Stomach (tissue), 9 donors: Measurements from ENCODE around the gene SEBOX. TPM values are rescaled to one million over a fixed set of nuclear protein-coding genes. Genes with fewer than 3 reads are reported as not detected.
A peak's percentile ranks its signal among the peaks of the same experiment; 100 is the strongest.

ENCODE experiments used
- DNase-seq, 2 donors: peaks; one replicate each; pipeline versions ENCODE4 v3.0.0 to v3.0.0-alpha.2; 2013 to 2019
- H3K27ac ChIP-seq, 5 donors: fragments of 200-600 bp in 4 of 5; sonication (generic) in 4 of 5; one replicate each; pipeline ENCODE4 v1.5.1; 2013 to 2019; ENCODE audit warnings: mild to moderate bottlenecking in 1 of 5, moderate library complexity in 1 of 5
- H3K27me3 ChIP-seq, 3 donors: fragments of 200-600 bp; sonication (generic); one replicate each; pipeline ENCODE4 v1.5.1; 2017 to 2019; ENCODE audit warnings: mixed run types in 1 of 3
- H3K36me3 ChIP-seq, 4 donors: fragments of 200-600 bp; sonication (generic); 1 replicate in 3 of 4; 2 replicates in 1 of 4; pipeline ENCODE4 v1.5.1; 2016 to 2019
- H3K4me1 ChIP-seq, 4 donors: fragments of 200-600 bp; sonication (generic); one replicate each; pipeline ENCODE4 v1.5.1; 2016 to 2019
- H3K4me3 ChIP-seq, 4 donors: fragments of 200-600 bp; sonication (generic) in 3 of 4; one replicate each; pipeline ENCODE4 v1.5.1; 2016 to 2019; ENCODE audit warnings: mild to moderate bottlenecking in 1 of 4
- H3K9me3 ChIP-seq, 4 donors: fragments of 200-600 bp; sonication (generic); one replicate each; pipeline ENCODE4 v1.5.1; 2016 to 2019
- CTCF ChIP-seq, 7 experiments: fragments of 450-650 bp in 4 of 7; fragments of 200-600 bp in 3 of 7; sonication (generic) in 3 of 7; IDR thresholded peaks; one replicate each; pipeline ENCODE4 v1.5.1; 2016 to 2019; ENCODE audit warnings: antibody characterized with exemption in 7 of 7, control low read depth in 2 of 7, mild to moderate bottlenecking in 1 of 7
- EP300 ChIP-seq: sonication (generic); formaldehyde crosslinking; IDR thresholded peaks from one replicate; pipeline ENCODE4 v1.6.1; 2017; ENCODE audit warnings: antibody characterized with exemption
- POLR2A ChIP-seq, 4 donors: fragments of 450-650 bp; IDR thresholded peaks; one replicate each; pipeline ENCODE4 v1.6.1; 2016; ENCODE audit warnings: antibody characterized with exemption in 4 of 4, control low read depth in 2 of 4, mild to moderate bottlenecking in 1 of 4, moderate library complexity in 1 of 4
- POLR2AphosphoS5 ChIP-seq, 3 donors: sonication (generic); formaldehyde crosslinking; IDR thresholded peaks; one replicate each; pipeline ENCODE4 v1.6.1; 2016; ENCODE audit warnings: antibody characterized with exemption in 3 of 3
- WGBS, 5 donors: extraction: QIAGEN DNeasy Blood & Tissue Kit in 3 of 5; methylation state at CpG; one replicate each; pipeline versions ENCODE4 v1.1.5 to v1.1.7; 2013 to 2018; 5-methylcytosine and 5-hydroxymethylcytosine counted together
- intact Hi-C: fragments of 100-400 bp; cut with DNase I; formaldehyde crosslinking; loops from one replicate; pipeline ENCODE4 v1.15.1; 2023; ENCODE audit warnings: low total_unique reads
- polyA plus RNA-seq, 3 donors: library from polyadenylated mRNA; stranded (reverse); fragments of 200-250 nt; gene quantifications; one replicate each; pipeline ENCODE4 v1.2.3, GENCODE V29; 2013
- total RNA-seq, 5 donors: library from RNA; depleted of rRNA; stranded (reverse); fragments of >200 nt; gene quantifications; one replicate each; pipeline versions ENCODE4 v1.1.0 to v1.2.3, GENCODE V29; 2014 to 2016
- donor health status: healthy with polysubstance abuse.
- donor health status: Bipolar disorder and iron deficiency.
- donor health status: healthy.

The SEBOX gene
- total and polyA plus RNA-seq, 8 donors: not detected

GRCh38 chr17:28363186-28363585 lies 1.8 kb downstream of the SEBOX start:
- H3K36me3 ChIP-seq: peaks cover 35 to 67% (median 64%) of the 10 kb centered on the region in 4 donors
- no peak overlapping the region for H3K4me3 ChIP-seq
- TF ChIP-seq EP300: no peak
- no peak for TF ChIP-seq CTCF (IDR thresholded peaks at IDR 0.05)
- WGBS, 5 donors: 64 to 85% (median 75%) methylated on average over 5 of the region's 5 CpGs
- H3K9me3 ChIP-seq: no peaks in the 10 kb centered on the region
- no peak for DNase-seq
- no peak overlapping the region for H3K27ac ChIP-seq
- no peaks in the 10 kb centered on the region for H3K27me3 ChIP-seq
- H3K4me1 ChIP-seq: peaks cover 6 to 12% (median 7%) of the 10 kb centered on the region in 4 donors
- intact Hi-C loops: no loop called here

GRCh38 chr17:28357901-28358197 lies 7.2 kb downstream of the SEBOX start:
- H3K9me3 ChIP-seq: no peaks in the 10 kb centered on the region
- no peaks in the 10 kb centered on the region for H3K27me3 ChIP-seq
- intact Hi-C loops: no loop called here
- peak overlapping the region; percentile 86 to 100 (median 94) for H3K4me3 ChIP-seq
- TF ChIP-seq POLR2AphosphoS5 (IDR thresholded peaks at IDR 0.05): no peak
- peaks cover 53 to 68% (median 65%) of the 10 kb centered on the region in 4 donors for H3K36me3 ChIP-seq
- peak overlapping the region; percentile 64 to 97 (median 95) for H3K27ac ChIP-seq
- 1 to 6% (median 3%) methylated on average over 4 of the region's 4 CpGs for WGBS, 5 donors
- peaks cover 25 to 31% (median 28%) of the 10 kb centered on the region in 4 donors for H3K4me1 ChIP-seq
- DNase-seq: no peak

GRCh38 chr17:28357061-28357900 lies 7.7 kb downstream of the SEBOX start, which contains the start of gene POLDIP2:
Gene POLDIP2, minus strand, starts transcription at chr17:28357527. Its CDS starts 79 bp downstream, at chr17:28357448.
- H3K4me3 ChIP-seq: peak within 1 kb of the TSS; percentile 86 to 100 (median 94)
- peaks cover 54 to 68% (median 65%) of the 10 kb centered on the region in 4 donors for H3K36me3 ChIP-seq
- no peaks in the 10 kb centered on the region for H3K9me3 ChIP-seq
- TF ChIP-seq CTCF (IDR thresholded peaks at IDR 0.05): peak in 2 of 7 experiments; percentile 5 to 19
- TF ChIP-seq POLR2AphosphoS5 (IDR thresholded peaks at IDR 0.05): peak; percentile 93 to 98 (median 97)
- peak in 1 of 4 donors; percentile 33 for TF ChIP-seq POLR2A (IDR thresholded peaks at IDR 0.05)
- TF ChIP-seq EP300: no peak
- peak; percentile 97 to 99 for DNase-seq
- 0 to 1% (median 0%) methylated on average over 13 to 80 of the region's 80 CpGs for WGBS, 5 donors
- intact Hi-C loops: no loop called here
- peaks cover 25 to 31% (median 28%) of the 10 kb centered on the region in 4 donors for H3K4me1 ChIP-seq
- peak within 1 kb of the TSS; percentile 89 to 97 (median 95) for H3K27ac ChIP-seq
- no peaks in the 10 kb centered on the region for H3K27me3 ChIP-seq

GRCh38 chr17:28350271-28350670 lies 14.7 kb downstream of the SEBOX start:
- no peak overlapping the region for H3K27ac ChIP-seq
- no peaks in the 10 kb centered on the region for H3K27me3 ChIP-seq
- H3K9me3 ChIP-seq: no peaks in the 10 kb centered on the region
- DNase-seq: no peak
- WGBS, 5 donors: 91 to 97% (median 94%) methylated on average over 7 of the region's 7 CpGs
- no peak overlapping the region for H3K4me3 ChIP-seq
- peaks cover 30 to 35% (median 32%) of the 10 kb centered on the region in 4 donors for H3K4me1 ChIP-seq
- H3K36me3 ChIP-seq: peaks cover 83 to 100% (median 99%) of the 10 kb centered on the region in 4 donors
- TF ChIP-seq POLR2AphosphoS5 (IDR thresholded peaks at IDR 0.05) (no peak), EP300 (no peak), CTCF (IDR thresholded peaks at IDR 0.05) (no peak), POLR2A (IDR thresholded peaks at IDR 0.05) (no peak)
- intact Hi-C loops: no loop called here

- WGBS, 5 donors: 29 to 87% (median 41%) methylated on average over 3 of the region's 3 CpGs
- H3K27me3 ChIP-seq: no peaks in the 10 kb centered on the region
- no peaks in the 10 kb centered on the region for H3K9me3 ChIP-seq
- no peak overlapping the region for H3K4me3 ChIP-seq
- H3K36me3 ChIP-seq: peaks cover 83 to 100% (median 99%) of the 10 kb centered on the region in 4 donors
- TF ChIP-seq POLR2A (IDR thresholded peaks at IDR 0.05) (no peak), CTCF (IDR thresholded peaks at IDR 0.05) (no peak), POLR2AphosphoS5 (IDR thresholded peaks at IDR 0.05) (no peak), EP300 (no peak)
- peak overlapping the region in 4 of 5 donors; percentile 2 to 83 (median 40) for H3K27ac ChIP-seq
- intact Hi-C loops: no loop called here
- H3K4me1 ChIP-seq: peaks cover 38 to 43% (median 40%) of the 10 kb centered on the region in 4 donors
- DNase-seq: no peak
These were observed 16.0 kb downstream of the SEBOX start for GRCh38 chr17:28348979-28349378.
